Mucosa of rectum (tissue), 2 donors: ENCODE data around the gene PLA2G4C.

ENCODE experiments used
- H3K27ac ChIP-seq, 2 donors: one replicate each; pipeline ENCODE4 v1.7.0; 2013; ENCODE audit warnings: inconsistent platforms in 2 of 2, low read depth in 2 of 2, low read length in 2 of 2
- H3K27me3 ChIP-seq, 2 donors: one replicate each; pipeline ENCODE4 v1.7.0; 2013; ENCODE audit warnings: low read length in 2 of 2; ENCODE audit not compliant: control insufficient read depth in 2 of 2, insufficient read depth in 2 of 2
- H3K36me3 ChIP-seq, 2 donors: one replicate each; pipeline ENCODE4 v1.7.0; 2013; ENCODE audit warnings: low read length in 2 of 2; ENCODE audit not compliant: control insufficient read depth in 2 of 2, insufficient read depth in 2 of 2
- H3K4me1 ChIP-seq, 2 donors: one replicate each; pipeline ENCODE4 v1.7.0; 2013; ENCODE audit warnings: low read length in 2 of 2, mild to moderate bottlenecking in 1 of 2; ENCODE audit not compliant: control insufficient read depth in 2 of 2, insufficient read depth in 2 of 2
- H3K4me3 ChIP-seq, 2 donors: one replicate each; pipeline ENCODE4 v1.7.0; 2013; ENCODE audit warnings: low read length in 2 of 2
- H3K9ac ChIP-seq, 2 donors: one replicate each; pipeline ENCODE4 v1.7.0; 2013; ENCODE audit warnings: low read length in 2 of 2, low read depth in 1 of 2, mild to moderate bottlenecking in 1 of 2
- H3K9me3 ChIP-seq, 2 donors: one replicate each; pipeline ENCODE4 v1.7.0; 2013; ENCODE audit warnings: low read length in 2 of 2; ENCODE audit not compliant: control insufficient read depth in 2 of 2
- donor health status: healthy.
- donor health status: Normal muscosa, but diverticular disease.

PLA2G4C gene

DNA sequence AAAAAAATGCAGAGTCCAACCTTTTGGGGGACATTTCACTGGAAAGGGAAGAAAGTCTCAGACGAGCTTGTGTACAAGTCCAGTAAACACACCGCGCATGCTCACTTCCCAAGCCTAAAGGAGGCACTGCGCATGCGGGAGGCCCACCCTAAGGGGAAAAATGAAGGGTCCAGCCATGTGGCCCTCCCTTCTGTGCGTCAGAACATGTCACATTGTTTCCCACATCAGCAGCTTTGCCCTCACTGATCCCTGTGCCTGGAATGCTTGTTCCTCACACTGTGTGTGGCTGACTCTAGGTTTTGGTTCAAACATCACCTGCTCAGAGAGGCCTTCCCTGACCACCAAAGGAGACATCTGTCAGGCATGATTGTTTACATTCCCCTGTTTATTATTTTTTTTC, 111.8 kb downstream of the PLA2G4C start:
- Histone ChIP-seq H3K27ac (no peak overlapping the region), H3K36me3 (no peaks in the 10 kb centered on the region), H3K4me3 (no peak overlapping the region), H3K27me3 (no peaks in the 10 kb centered on the region), H3K9ac (no peak overlapping the region), H3K9me3 (no peaks in the 10 kb centered on the region), H3K4me1 (no peaks in the 10 kb centered on the region)
